BE2C (cell line): Measurements from ENCODE around the gene CS.
"Not testable (repeated sequence)": the region's sequence is repeated elsewhere in the genome, so short reads cannot be mapped to it uniquely, and the experiment has no call there.

Experiments used
- DNase-seq: peaks from one replicate; pipeline ENCODE4 v3.0.0-alpha.2; 2020
- H3K27me3 ChIP-seq: fragments of 250-450 bp; sonication (Bioruptor Pico); 2 replicates; pipeline ENCODE4 v1.5.1; 2020; ENCODE audit warnings: mild to moderate bottlenecking
- H3K36me3 ChIP-seq: fragments of 250-450 bp; sonication (Bioruptor Pico); 2 replicates; pipeline ENCODE4 v1.5.1; 2020; ENCODE audit warnings: mild to moderate bottlenecking
- H3K4me1 ChIP-seq: fragments of 250-450 bp; sonication (Bioruptor Pico); 2 replicates; pipeline ENCODE4 v1.5.1; 2020
- H3K4me3 ChIP-seq: 2 replicates; pipeline ENCODE4 v1.5.1; 2011; ENCODE audit warnings: low read depth, low read length
- H3K9me3 ChIP-seq: fragments of 250-450 bp; sonication (Bioruptor Pico); 2 replicates; pipeline ENCODE4 v1.5.1; 2020
- TF ChIP-seq, protein P1 (sequence below): IDR thresholded peaks from 2 replicates; pipeline ENCODE4 v1.5.1; 2012; ENCODE audit warnings: mild to moderate bottlenecking, low read depth, low read length

The CS gene

DNA sequence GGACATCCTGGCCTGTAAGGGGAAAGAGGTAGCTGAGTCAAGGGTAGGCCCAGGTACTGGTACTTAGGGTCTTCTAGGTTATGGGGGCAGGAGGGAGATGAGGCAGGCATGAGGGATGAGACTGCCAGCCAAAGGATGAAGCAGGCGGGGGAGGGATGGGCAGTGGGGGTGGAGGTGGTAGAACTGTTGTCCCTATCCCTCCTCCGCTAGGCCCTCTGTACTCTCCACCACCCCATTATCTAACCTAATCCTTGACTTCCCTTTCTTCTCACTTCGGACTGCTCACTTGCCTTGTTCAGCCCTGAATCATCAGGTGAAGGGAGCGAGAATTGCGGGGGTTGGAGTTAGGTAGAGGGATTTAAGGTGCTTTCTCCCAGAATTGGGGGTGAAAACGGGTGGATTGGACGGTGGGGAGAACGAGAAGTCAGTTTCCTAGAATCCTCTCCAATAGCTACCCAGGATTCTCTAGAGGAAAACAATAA is 33.1 kb upstream of the CS start:
- H3K9me3 ChIP-seq: no peaks in the 10 kb centered on the region
- peaks cover under 1% of the 10 kb centered on the region; the same call in 1 of the 2 replicates for H3K36me3 ChIP-seq
- no peaks in the 10 kb centered on the region for H3K4me1 ChIP-seq
- peak overlapping the region; percentile 73 for H3K4me3 ChIP-seq
- no peaks in the 10 kb centered on the region for H3K27me3 ChIP-seq
- TF ChIP-seq, protein P1, sequence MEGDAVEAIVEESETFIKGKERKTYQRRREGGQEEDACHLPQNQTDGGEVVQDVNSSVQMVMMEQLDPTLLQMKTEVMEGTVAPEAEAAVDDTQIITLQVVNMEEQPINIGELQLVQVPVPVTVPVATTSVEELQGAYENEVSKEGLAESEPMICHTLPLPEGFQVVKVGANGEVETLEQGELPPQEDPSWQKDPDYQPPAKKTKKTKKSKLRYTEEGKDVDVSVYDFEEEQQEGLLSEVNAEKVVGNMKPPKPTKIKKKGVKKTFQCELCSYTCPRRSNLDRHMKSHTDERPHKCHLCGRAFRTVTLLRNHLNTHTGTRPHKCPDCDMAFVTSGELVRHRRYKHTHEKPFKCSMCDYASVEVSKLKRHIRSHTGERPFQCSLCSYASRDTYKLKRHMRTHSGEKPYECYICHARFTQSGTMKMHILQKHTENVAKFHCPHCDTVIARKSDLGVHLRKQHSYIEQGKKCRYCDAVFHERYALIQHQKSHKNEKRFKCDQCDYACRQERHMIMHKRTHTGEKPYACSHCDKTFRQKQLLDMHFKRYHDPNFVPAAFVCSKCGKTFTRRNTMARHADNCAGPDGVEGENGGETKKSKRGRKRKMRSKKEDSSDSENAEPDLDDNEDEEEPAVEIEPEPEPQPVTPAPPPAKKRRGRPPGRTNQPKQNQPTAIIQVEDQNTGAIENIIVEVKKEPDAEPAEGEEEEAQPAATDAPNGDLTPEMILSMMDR: no peak
- no peak for DNase-seq

DNA sequence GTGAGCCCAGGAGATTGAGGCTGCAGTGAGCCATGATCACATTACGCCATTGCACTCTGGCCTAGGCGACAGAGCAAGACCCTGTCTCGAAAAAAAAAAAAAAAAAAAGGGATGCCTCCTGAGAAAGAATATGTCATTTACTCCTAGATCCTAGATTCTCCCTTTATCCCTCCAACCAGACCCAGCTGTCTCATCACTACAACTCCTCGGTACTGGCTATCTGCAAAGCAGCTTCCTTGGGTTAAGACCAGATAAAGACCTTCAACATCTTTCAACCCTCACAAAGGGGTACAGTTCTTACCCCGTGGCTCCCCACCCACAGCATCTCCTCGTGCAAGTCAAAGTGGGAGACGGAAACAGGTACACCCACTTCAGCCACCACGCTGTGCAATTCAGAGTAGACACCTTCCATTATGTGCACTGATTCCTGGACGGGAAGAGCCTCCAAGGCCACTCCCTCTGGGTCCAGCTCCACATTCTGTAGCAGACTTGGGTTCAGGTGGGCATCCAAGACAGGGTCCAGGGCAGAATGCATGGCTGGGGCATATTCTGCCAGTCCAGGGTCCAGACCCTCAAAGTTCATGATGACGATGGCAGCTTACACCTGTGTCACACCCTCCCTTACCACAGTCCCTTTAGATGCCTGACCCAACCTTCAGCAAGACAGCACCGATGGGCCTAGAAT is 32.5 kb upstream of the CS start:
- Histone ChIP-seq H3K4me1 (no peaks in the 10 kb centered on the region), H3K36me3 (peaks cover 6% of the 10 kb centered on the region), H3K9me3 (no peaks in the 10 kb centered on the region), H3K27me3 (no peaks in the 10 kb centered on the region), H3K4me3 (peak overlapping the region; percentile 73)
- TF ChIP-seq, protein P1: no peak
- no peak for DNase-seq

DNA sequence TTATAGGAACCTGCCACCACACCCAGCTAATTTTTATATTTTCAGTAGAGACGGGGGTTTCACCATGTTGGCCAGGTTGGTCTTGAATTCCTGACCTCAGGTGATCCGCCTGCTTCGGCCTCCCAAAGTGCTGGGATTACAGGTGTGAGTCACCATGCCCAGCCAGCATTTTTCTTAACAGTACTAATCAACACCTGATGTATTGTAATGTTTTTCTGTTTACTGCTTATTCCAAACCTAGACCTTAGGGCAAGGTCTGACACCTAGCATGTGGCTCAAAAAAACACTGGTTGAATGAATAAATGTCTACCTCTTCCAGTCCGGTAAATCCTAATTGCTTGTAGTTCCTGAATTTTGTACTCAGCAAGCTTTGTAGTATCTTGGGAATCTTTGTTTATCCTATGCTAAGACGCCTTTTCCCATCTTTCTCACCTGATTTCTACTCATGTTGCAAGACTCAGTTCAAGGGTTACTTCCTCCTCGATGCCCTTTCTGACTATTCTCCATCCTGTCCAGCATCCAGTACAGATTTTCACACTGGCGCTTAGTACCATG is 30.9 kb upstream of the CS start:
- TF ChIP-seq, protein P1: no peak
- Histone ChIP-seq H3K27me3 (no peaks in the 10 kb centered on the region), H3K4me1 (peaks cover 8% of the 10 kb centered on the region; the same call in 1 of the 2 replicates), H3K36me3 (peaks cover 18% of the 10 kb centered on the region), H3K9me3 (no peaks in the 10 kb centered on the region), H3K4me3 (no peak overlapping the region)
- no peak for DNase-seq

DNA sequence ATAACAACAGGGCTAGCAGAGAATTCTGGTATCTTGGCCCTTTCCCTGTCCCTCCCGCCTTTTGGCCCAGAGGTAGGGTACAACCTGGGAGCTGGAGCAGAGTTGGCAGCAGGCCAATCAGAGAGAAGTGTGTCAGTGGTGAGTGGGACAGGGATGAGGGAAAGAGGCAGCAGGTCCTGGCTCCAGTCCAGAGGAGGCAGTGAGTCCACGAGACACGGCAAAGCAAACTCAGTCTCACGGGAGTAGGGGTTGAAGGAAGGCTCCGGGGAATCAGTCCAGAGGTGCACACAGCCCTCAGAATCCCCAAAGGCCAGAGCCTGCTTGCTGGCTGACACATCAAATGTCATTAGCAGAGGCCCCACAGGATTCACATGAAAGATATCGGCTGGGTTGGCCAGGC is 26.4 kb upstream of the CS start:
- Histone ChIP-seq H3K36me3 (peaks cover 48% of the 10 kb centered on the region), H3K4me3 (no peak overlapping the region), H3K9me3 (no peaks in the 10 kb centered on the region), H3K4me1 (peaks cover 8% of the 10 kb centered on the region; the same call in 1 of the 2 replicates), H3K27me3 (no peaks in the 10 kb centered on the region)
- TF ChIP-seq, protein P1: no peak
- peak; percentile 72 for DNase-seq

DNA sequence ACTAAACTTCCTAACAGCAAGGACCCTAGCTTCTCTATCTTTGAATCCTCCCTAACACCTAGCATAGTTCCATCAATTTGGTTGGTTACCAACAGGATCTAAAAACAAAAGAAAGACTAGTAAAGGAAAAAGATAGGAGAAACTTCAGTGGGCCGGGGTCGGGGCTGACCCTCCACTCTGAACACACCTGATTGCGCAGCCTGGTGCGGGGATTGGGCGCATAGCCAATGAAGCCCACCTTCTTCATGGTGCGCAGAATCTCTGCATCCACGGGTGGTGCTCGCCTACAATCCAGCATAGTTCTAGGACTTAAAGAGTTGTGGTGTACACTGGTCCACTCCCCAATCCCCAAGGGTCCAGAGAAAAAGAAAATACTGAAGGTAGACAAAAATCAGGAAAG is 26.0 kb upstream of the CS start:
- H3K4me1 ChIP-seq: peaks cover 8% of the 10 kb centered on the region; the same call in 1 of the 2 replicates
- H3K27me3 ChIP-seq: no peaks in the 10 kb centered on the region
- H3K36me3 ChIP-seq: peaks cover 48% of the 10 kb centered on the region

DNA sequence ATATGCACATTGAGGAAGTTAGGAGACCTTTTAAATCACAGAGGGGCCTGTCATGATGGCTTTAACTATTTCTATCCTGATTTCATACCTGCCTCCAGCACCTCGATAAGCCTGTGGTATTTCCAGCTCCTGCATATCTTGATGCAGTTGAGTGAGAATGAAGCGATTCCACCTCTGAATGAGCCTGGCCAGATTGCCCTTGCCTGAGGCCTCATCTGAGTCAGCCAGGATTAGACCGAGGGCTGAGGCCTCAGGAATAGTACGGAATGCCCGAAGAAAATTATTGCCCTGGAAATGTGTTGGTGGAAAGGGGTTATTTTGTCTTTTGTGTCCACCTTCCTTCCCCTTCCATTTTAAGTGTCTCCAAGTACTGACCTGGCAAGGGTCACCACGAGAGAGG is 24.1 kb upstream of the CS start:
- H3K4me1 ChIP-seq: peaks cover 8% of the 10 kb centered on the region; the same call in 1 of the 2 replicates
- H3K4me3 ChIP-seq: no peak overlapping the region
- peaks cover 50% of the 10 kb centered on the region for H3K36me3 ChIP-seq
- DNase-seq: no peak
- no peaks in the 10 kb centered on the region for H3K27me3 ChIP-seq
- TF ChIP-seq, protein P1: no peak
- H3K9me3 ChIP-seq: no peaks in the 10 kb centered on the region

More for the DNA sequence above, 26.0 kb upstream of the CS start:
- no peak for DNase-seq
- TF ChIP-seq, protein P1: no peak
- Histone ChIP-seq H3K4me3 (no peak overlapping the region), H3K9me3 (no peaks in the 10 kb centered on the region)

DNA sequence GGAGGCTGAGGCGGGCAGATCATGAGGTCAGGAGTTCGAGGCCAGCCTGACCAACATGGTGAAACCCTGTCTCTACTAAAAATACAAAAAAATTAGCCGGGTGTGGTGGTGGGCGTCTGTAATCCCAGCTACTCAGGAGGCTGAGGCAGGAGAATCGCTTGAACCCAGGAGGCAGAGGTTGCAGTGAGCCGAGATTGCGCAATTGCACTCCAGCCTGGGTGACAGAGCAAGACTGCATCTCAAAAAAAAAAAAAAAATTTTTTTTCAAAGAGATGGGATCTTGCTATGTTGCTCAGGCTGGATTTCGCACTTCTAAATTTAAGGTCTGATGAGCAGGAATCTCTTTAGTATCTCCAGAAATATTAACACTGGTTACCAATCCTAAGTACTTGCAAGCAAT is 21.5 kb upstream of the CS start:
- not testable (repeated sequence) for H3K9me3 ChIP-seq, H3K27me3 ChIP-seq, H3K4me3 ChIP-seq, H3K4me1 ChIP-seq, DNase-seq
- peaks cover 41% of the 10 kb centered on the region for H3K36me3 ChIP-seq
